Neutrophil (primary cell): ENCODE data around the gene TIAL1.
"Not testable (repeated sequence)": the region's sequence is repeated elsewhere in the genome, so short reads cannot be mapped to it uniquely, and the experiment has no call there.

ENCODE experiments used
- H3K27ac ChIP-seq: fragments of 200-600 bp; sonication (generic); 2 replicates; pipeline ENCODE4 v1.5.1; 2016; ENCODE audit warnings: mild to moderate bottlenecking, moderate library complexity
- H3K27me3 ChIP-seq: fragments of 200-600 bp; sonication (generic); 2 replicates; pipeline ENCODE4 v1.6.0; 2016; ENCODE audit warnings: mild to moderate bottlenecking
- H3K36me3 ChIP-seq: fragments of 200-600 bp; sonication (generic); 2 replicates; pipeline ENCODE4 v1.5.1; 2017
- H3K4me1 ChIP-seq, 2 experiments: fragments of 200-600 bp in 1 of 2; sonication (generic) in 1 of 2; 1 replicate in 1 of 2; 2 replicates in 1 of 2; pipeline versions ENCODE4 v1.5.1 to v1.6.1; 2013 to 2016; ENCODE audit warnings: low read depth in 1 of 2, low read length in 1 of 2, mild to moderate bottlenecking in 1 of 2, moderate library complexity in 1 of 2; ENCODE audit not compliant: control insufficient read depth in 1 of 2, insufficient read depth in 1 of 2
- H3K4me3 ChIP-seq, 2 experiments: fragments of 200-600 bp in 1 of 2; sonication (generic) in 1 of 2; 1 replicate in 1 of 2; 2 replicates in 1 of 2; pipeline ENCODE4 v1.5.1; 2013 to 2016; ENCODE audit warnings: low read depth in 1 of 2, low read length in 1 of 2, mild to moderate bottlenecking in 1 of 2, moderate library complexity in 1 of 2
- H3K9me3 ChIP-seq: fragments of 200-600 bp; sonication (generic); 2 replicates; pipeline ENCODE4 v1.5.1; 2016
- CTCF ChIP-seq: fragments of 200-600 bp; sonication (generic); IDR thresholded peaks from 2 replicates; pipeline ENCODE4 v1.5.1; 2016; ENCODE audit warnings: antibody characterized with exemption

The TIAL1 gene

GRCh38 chr10:119535305-119535704 lies 61.5 kb downstream of the TIAL1 start:
- Histone ChIP-seq H3K36me3 (no peaks in the 10 kb centered on the region), H3K27me3 (peaks cover 17% of the 10 kb centered on the region), H3K27ac (no peak overlapping the region), H3K4me1 (no peaks in the 10 kb centered on the region), H3K9me3 (no peaks in the 10 kb centered on the region), H3K4me3 (no peak overlapping the region)
- TF ChIP-seq CTCF, result no peak

GRCh38 chr10:119533473-119533872 lies 63.3 kb downstream of the TIAL1 start:
- Histone ChIP-seq H3K36me3 (no peaks in the 10 kb centered on the region), H3K27me3 (peaks cover 4% of the 10 kb centered on the region), H3K27ac (no peak overlapping the region), H3K9me3 (no peaks in the 10 kb centered on the region), H3K4me3 (no peak overlapping the region), H3K4me1 (no peaks in the 10 kb centered on the region)
- no peak for TF ChIP-seq CTCF

GRCh38 chr10:119532791-119533190 lies 64.0 kb downstream of the TIAL1 start:
- not testable (repeated sequence) for H3K36me3 ChIP-seq, H3K4me3 ChIP-seq, H3K4me1 ChIP-seq, H3K27ac ChIP-seq, H3K9me3 ChIP-seq, H3K27me3 ChIP-seq

- H3K36me3 ChIP-seq, H3K4me1 ChIP-seq, H3K4me3 ChIP-seq, H3K9me3 ChIP-seq, H3K27me3 ChIP-seq, H3K27ac ChIP-seq: not testable (repeated sequence)
Observed at GRCh38 chr10:119532251-119532650, 64.5 kb downstream of the TIAL1 start.

GRCh38 chr10:119531067-119531466 lies 65.7 kb downstream of the TIAL1 start:
- no peak for TF ChIP-seq CTCF
- H3K9me3 ChIP-seq, result no peaks in the 10 kb centered on the region
- H3K27me3 ChIP-seq, result no peaks in the 10 kb centered on the region
- H3K4me1 ChIP-seq, result no peaks in the 10 kb centered on the region
- H3K4me3 ChIP-seq, result no peak overlapping the region
- H3K36me3 ChIP-seq, result no peaks in the 10 kb centered on the region
- H3K27ac ChIP-seq, result no peak overlapping the region

GRCh38 chr10:119528663-119529237 lies 68.0 kb downstream of the TIAL1 start:
- H3K4me3 ChIP-seq, H3K27ac ChIP-seq, H3K9me3 ChIP-seq, H3K27me3 ChIP-seq, H3K36me3 ChIP-seq, H3K4me1 ChIP-seq: not testable (repeated sequence)

- no peak for TF ChIP-seq CTCF
- H3K4me1 ChIP-seq, result no peaks in the 10 kb centered on the region
- H3K9me3 ChIP-seq, result no peaks in the 10 kb centered on the region
- no peaks in the 10 kb centered on the region for H3K36me3 ChIP-seq
- H3K27ac ChIP-seq, result no peak overlapping the region
- no peak overlapping the region for H3K4me3 ChIP-seq
- H3K27me3 ChIP-seq, result no peaks in the 10 kb centered on the region
Observed at GRCh38 chr10:119526621-119527592, 69.9 kb downstream of the TIAL1 start.
